GM19452 (cell line): ENCODE data around the gene CYP1A2.

Experiments
- ATAC-seq: cut with Tn5 transposase; IDR thresholded peaks from one replicate; pipeline ENCODE4 v1.9.1; 2021; ENCODE audit not compliant: unreplicated experiment

The CYP1A2 gene

DNA sequence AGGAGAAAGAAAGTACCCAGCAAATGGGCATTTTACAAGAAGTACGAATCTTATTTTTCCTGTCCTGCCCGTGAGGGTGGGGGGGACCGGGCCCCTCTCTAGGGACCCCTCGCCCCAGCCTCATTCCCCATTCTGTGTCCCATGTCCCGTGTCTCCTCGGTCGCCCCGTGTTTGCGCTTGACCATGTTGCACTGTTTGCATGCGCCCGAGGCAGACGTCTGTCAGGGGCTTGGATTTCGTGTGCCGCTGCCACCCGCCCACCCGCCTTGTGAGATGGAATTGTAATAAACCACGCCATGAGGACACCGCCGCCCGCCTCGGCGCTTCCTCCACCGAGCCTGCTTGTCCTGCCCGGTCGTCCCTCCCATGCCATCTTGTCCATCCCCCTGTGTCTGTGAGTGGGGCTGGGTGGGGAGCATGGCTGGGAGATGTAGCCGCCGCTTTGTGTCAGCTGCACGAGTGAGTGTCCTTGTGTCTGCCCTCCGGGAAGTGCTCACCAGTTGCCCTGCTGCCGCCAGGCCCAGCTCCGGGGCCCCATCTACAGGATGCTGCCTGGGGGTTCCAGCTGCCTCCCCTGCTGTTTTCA is 54.3 kb downstream of the CYP1A2 start:
- no peak for ATAC-seq

- no peak for ATAC-seq
Observed at GRCh38 chr15:74804935-74805334, 56.3 kb downstream of the CYP1A2 start.
